ENCODE data around the gene SZRD1.

DNA sequence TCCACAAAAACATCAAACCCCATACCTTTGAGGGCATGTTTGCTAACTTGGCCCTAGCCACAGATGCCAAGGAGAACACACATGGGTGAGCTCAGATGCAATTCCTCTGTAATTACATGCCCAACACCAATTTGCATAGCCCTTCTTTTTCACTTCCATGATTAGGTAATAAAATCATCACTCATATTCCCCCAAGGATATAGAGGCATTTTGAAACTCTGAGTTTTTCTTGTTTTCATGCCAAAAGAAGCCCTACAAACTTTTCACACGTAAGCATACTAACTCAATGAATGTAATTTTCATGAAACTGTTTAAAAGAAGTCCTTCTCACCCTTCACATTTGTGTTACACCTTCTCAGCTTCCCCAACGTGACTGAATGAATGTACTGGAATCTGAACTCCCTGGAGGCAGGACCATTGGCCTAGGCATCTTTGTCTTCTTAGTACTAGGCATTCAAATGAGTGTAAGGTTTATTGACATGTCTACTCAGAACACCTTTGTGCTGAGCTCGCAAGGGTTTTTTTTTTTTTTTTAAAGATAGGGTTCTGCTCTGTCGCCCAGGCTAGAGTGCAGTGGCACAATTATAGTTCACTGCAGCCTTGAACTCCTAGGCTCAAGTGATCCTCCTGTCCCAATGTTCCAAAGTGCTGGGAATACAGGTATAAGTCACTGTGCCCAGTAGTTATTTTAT lies 45.7 kb upstream of the SZRD1 start:
- no peak for TF ChIP-seq POLR2AphosphoS5 (IDR thresholded peaks at IDR 0.05)
- TF ChIP-seq, protein P1, sequence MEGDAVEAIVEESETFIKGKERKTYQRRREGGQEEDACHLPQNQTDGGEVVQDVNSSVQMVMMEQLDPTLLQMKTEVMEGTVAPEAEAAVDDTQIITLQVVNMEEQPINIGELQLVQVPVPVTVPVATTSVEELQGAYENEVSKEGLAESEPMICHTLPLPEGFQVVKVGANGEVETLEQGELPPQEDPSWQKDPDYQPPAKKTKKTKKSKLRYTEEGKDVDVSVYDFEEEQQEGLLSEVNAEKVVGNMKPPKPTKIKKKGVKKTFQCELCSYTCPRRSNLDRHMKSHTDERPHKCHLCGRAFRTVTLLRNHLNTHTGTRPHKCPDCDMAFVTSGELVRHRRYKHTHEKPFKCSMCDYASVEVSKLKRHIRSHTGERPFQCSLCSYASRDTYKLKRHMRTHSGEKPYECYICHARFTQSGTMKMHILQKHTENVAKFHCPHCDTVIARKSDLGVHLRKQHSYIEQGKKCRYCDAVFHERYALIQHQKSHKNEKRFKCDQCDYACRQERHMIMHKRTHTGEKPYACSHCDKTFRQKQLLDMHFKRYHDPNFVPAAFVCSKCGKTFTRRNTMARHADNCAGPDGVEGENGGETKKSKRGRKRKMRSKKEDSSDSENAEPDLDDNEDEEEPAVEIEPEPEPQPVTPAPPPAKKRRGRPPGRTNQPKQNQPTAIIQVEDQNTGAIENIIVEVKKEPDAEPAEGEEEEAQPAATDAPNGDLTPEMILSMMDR (IDR thresholded peaks at IDR 0.05): no peak

Data from breast epithelium (tissue), 3 donors.